ENCODE results near the gene SLCO1C1. TPM values are rescaled to one million over a fixed set of nuclear protein-coding genes. Genes with fewer than 3 reads are reported as not detected.

SLCO1C1 gene
- polyA plus RNA-seq, 1 experiment = not detected

DNA sequence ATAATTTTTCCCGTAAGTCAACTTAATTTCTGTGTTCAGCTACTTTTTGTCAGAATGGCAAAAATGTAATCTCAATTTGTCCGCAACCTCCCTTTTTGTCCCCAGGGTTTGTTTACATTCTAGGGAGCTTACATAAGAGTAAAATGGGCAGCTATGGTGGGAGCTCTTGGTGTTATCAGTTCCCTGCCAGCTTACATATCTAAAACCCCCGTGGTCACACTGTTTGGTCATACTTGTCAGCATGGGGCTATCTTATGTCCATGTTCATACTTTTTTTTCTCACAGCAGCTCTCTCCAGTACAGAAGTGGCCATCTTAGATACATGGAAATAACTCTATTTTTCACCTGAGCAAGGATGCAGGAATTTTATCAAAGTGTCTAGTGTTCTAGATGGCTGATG, 16.7 kb downstream of the SLCO1C1 start:
- TF ChIP-seq, protein P1, sequence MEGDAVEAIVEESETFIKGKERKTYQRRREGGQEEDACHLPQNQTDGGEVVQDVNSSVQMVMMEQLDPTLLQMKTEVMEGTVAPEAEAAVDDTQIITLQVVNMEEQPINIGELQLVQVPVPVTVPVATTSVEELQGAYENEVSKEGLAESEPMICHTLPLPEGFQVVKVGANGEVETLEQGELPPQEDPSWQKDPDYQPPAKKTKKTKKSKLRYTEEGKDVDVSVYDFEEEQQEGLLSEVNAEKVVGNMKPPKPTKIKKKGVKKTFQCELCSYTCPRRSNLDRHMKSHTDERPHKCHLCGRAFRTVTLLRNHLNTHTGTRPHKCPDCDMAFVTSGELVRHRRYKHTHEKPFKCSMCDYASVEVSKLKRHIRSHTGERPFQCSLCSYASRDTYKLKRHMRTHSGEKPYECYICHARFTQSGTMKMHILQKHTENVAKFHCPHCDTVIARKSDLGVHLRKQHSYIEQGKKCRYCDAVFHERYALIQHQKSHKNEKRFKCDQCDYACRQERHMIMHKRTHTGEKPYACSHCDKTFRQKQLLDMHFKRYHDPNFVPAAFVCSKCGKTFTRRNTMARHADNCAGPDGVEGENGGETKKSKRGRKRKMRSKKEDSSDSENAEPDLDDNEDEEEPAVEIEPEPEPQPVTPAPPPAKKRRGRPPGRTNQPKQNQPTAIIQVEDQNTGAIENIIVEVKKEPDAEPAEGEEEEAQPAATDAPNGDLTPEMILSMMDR (IDR thresholded peaks at IDR 0.05; ENCODE audit: low read depth, low read length) = no peak
- POLR2A ChIA-PET = no interaction called here
- DNase-seq (ENCODE audit: low read depth, low spot score) = no peak
- CTCF ChIA-PET = no interaction called here
- no peak overlapping the region for H3K4me3 ChIP-seq (ENCODE audit: low read depth, low read length)
- no peaks in the 10 kb centered on the region; the same call in 1 of the 2 replicates for H3K9me3 ChIP-seq (ENCODE audit: control insufficient read depth, insufficient read depth, low read length)
- no peaks in the 10 kb centered on the region for H3K27me3 ChIP-seq (ENCODE audit: control insufficient read depth, insufficient read depth, low read length)
- no peak overlapping the region for H3K27ac ChIP-seq (ENCODE audit: low read depth, low read length)

DNA sequence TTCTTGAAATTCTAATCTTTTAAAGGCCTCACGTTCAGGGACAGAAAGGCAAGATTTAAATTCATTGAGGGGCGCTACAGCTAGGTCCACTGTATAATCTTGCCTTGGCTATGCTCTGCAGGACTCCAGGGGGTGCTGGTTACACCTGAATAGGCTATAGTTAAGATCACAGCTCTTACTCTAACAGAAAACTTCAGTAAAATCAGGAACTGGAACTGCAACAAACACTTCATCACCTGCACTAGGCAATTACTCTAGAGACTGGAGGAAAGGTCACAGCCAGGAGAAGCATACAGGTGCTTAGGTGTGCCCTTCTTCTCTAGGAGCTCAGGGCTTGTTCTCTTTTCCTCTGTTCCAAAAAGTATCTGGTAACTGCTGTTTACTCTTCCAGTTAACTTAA, 20.9 kb downstream of the SLCO1C1 start:
- CTCF ChIA-PET = no interaction called here
- no peak overlapping the region for H3K4me3 ChIP-seq (ENCODE audit: low read depth, low read length)

DNA sequence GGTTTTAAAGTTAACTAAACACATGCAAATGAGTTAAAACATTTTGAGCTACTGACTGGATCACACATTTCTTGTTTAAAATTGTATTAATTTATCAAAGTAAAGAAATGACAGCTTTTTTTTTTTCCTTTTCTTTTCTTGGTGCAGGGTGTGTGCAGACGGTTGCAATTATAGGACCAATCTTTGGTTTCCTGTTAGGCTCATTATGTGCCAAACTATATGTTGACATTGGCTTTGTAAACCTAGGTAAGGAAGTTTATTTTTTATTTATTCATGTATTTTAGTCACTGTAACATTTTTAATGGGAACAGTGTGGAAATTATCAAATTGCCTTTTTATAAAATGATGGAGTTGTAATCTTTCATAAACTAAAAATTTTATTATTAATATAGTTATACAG, 21.9 kb downstream of the SLCO1C1 start:
- H3K27me3 ChIP-seq (ENCODE audit: control insufficient read depth, insufficient read depth, low read length) = no peaks in the 10 kb centered on the region
- no peaks in the 10 kb centered on the region; the same call in 1 of the 2 replicates for H3K9me3 ChIP-seq (ENCODE audit: control insufficient read depth, insufficient read depth, low read length)
- no peak for DNase-seq (ENCODE audit: low read depth, low spot score)
- POLR2A ChIA-PET = no interaction called here
- no peak overlapping the region for H3K27ac ChIP-seq (ENCODE audit: low read depth, low read length)
- TF ChIP-seq, protein P1 (IDR thresholded peaks at IDR 0.05; ENCODE audit: low read depth, low read length) = no peak
- no peak overlapping the region for H3K4me3 ChIP-seq (ENCODE audit: low read depth, low read length)
- CTCF ChIA-PET = no interaction called here

More for the DNA sequence above, 20.9 kb downstream of the SLCO1C1 start:
- DNase-seq (ENCODE audit: low read depth, low spot score) = no peak
- POLR2A ChIA-PET = no interaction called here
- no peak overlapping the region for H3K27ac ChIP-seq (ENCODE audit: low read depth, low read length)
- H3K27me3 ChIP-seq (ENCODE audit: control insufficient read depth, insufficient read depth, low read length) = no peaks in the 10 kb centered on the region
- TF ChIP-seq, protein P1 (IDR thresholded peaks at IDR 0.05; ENCODE audit: low read depth, low read length) = no peak
- no peaks in the 10 kb centered on the region; the same call in 1 of the 2 replicates for H3K9me3 ChIP-seq (ENCODE audit: control insufficient read depth, insufficient read depth, low read length)

DNA sequence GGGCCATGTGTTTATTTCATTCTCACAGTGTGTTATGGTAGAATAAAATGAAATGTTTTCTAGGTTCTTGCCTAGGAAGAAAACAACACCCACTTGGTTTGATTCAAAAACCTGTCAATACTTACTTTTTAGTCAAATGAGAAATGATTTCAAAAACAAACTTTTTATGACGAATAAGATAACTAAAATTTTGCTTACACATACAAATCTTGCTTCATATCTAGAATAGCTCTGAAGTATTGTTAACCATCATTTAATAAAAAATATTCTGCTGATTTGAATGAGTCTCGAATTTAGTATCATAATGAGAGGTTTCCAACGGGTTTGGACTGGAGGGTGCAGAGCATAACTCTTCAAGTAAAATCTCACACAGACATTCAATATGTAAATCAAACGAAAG, 23.2 kb downstream of the SLCO1C1 start:
- ChIA-PET POLR2A (no interaction called here), CTCF (no interaction called here)
- DNase-seq (ENCODE audit: low read depth, low spot score) = no peak
- Histone ChIP-seq H3K27me3 (ENCODE audit: control insufficient read depth, insufficient read depth, low read length) (no peaks in the 10 kb centered on the region), H3K4me3 (ENCODE audit: low read depth, low read length) (no peak overlapping the region), H3K9me3 (ENCODE audit: control insufficient read depth, insufficient read depth, low read length) (no peaks in the 10 kb centered on the region; the same call in 1 of the 2 replicates), H3K27ac (ENCODE audit: low read depth, low read length) (no peak overlapping the region)
- TF ChIP-seq, protein P1 (IDR thresholded peaks at IDR 0.05; ENCODE audit: low read depth, low read length) = no peak

DNA sequence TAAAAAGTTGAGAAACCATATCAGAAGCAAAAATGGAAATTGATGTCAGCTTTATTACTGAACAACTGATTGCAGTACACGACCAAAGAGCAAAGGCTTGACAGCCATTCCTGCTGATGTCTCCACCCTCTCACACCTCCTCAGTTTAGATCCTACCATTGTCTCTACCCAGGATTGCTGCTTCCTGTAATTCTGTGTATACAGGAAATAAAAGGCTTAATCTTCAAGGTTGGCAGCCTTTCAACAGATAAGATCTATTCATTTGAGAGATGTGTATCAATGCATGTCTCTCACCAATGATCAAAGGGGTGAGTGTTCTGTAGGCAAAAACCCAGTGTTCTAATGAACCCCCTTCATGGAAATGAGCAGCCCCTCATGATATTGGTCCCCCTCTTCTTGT, 27.0 kb downstream of the SLCO1C1 start:
- H3K27me3 ChIP-seq (ENCODE audit: control insufficient read depth, insufficient read depth, low read length) = no peaks in the 10 kb centered on the region
- DNase-seq (ENCODE audit: low read depth, low spot score) = no peak
- no peak overlapping the region for H3K27ac ChIP-seq (ENCODE audit: low read depth, low read length)
- ChIA-PET CTCF (no interaction called here), POLR2A (no interaction called here)
- no peak overlapping the region for H3K4me3 ChIP-seq (ENCODE audit: low read depth, low read length)
- TF ChIP-seq, protein P1 (IDR thresholded peaks at IDR 0.05; ENCODE audit: low read depth, low read length) = no peak
- H3K9me3 ChIP-seq (ENCODE audit: control insufficient read depth, insufficient read depth, low read length) = no peaks in the 10 kb centered on the region
